Spleen (tissue), 11 donors: Measurements from ENCODE around the gene EYS. TPM values are rescaled to one million over a fixed set of nuclear protein-coding genes. Genes with fewer than 3 reads are reported as not detected.

ENCODE experiments used
- DNase-seq: peaks from one replicate; pipeline ENCODE4 v3.0.0-alpha.2; 2020
- H3K27ac ChIP-seq, 8 donors: fragments of 200-600 bp; sonication (generic) in 7 of 8; 1 replicate in 4 of 8; 2 replicates in 4 of 8; pipeline versions ENCODE4 v1.5.0 to v1.8.0; 2016 to 2021; ENCODE audit warnings: inconsistent platforms in 4 of 8, mild to moderate bottlenecking in 4 of 8, moderate library complexity in 1 of 8
- H3K27me3 ChIP-seq, 7 donors: fragments of 200-600 bp; sonication (generic) in 6 of 7; replicated peaks in 1 of 7; 1 replicate in 4 of 7; 2 replicates in 3 of 7; pipeline versions ENCODE4 v1.5.0 to v1.8.0; 2016 to 2021; ENCODE audit warnings: inconsistent platforms in 3 of 7, mild to moderate bottlenecking in 1 of 7
- H3K36me3 ChIP-seq, 6 donors: fragments of 200-600 bp; sonication (generic) in 5 of 6; 1 replicate in 4 of 6; 2 replicates in 2 of 6; pipeline versions ENCODE4 v1.5.0 to v1.8.0; 2016 to 2021; ENCODE audit warnings: inconsistent platforms in 2 of 6
- H3K4me1 ChIP-seq, 6 donors: fragments of 200-600 bp; sonication (generic) in 5 of 6; 1 replicate in 3 of 6; 2 replicates in 3 of 6; pipeline versions ENCODE4 v1.5.0 to v1.8.0; 2016 to 2021; ENCODE audit warnings: inconsistent platforms in 3 of 6
- H3K4me3 ChIP-seq, 8 donors: fragments of 200-600 bp; sonication (generic) in 7 of 8; 1 replicate in 4 of 8; 2 replicates in 4 of 8; pipeline versions ENCODE4 v1.5.0 to v1.8.0; 2016 to 2021; ENCODE audit warnings: inconsistent platforms in 4 of 8, mild to moderate bottlenecking in 4 of 8, moderate library complexity in 2 of 8
- H3K9me3 ChIP-seq, 8 donors: fragments of 200-600 bp; sonication (generic) in 7 of 8; 1 replicate in 4 of 8; 2 replicates in 4 of 8; pipeline versions ENCODE4 v1.5.0 to v1.8.0; 2016 to 2021; ENCODE audit warnings: inconsistent platforms in 4 of 8
- POLR2A ChIP-seq, 3 donors: fragments of 450-650 bp; IDR thresholded peaks; one replicate each; pipeline ENCODE4 v1.5.1; 2017; ENCODE audit warnings: antibody characterized with exemption in 3 of 3, mild to moderate bottlenecking in 1 of 3
- POLR2AphosphoS5 ChIP-seq, 3 donors: sonication (generic); formaldehyde crosslinking; IDR thresholded peaks; one replicate each; pipeline ENCODE4 v1.5.1; 2017; ENCODE audit warnings: antibody characterized with exemption in 3 of 3
- WGBS, 5 donors: extraction: QIAGEN DNeasy Blood & Tissue Kit in 3 of 5; methylation state at CpG; one replicate each; pipeline versions ENCODE4 v1.1.5 to v1.1.7; 2013 to 2018; 5-methylcytosine and 5-hydroxymethylcytosine counted together
- intact Hi-C: fragments of 100-400 bp; cut with DNase I; formaldehyde crosslinking; loops from one replicate; pipeline ENCODE4 v1.15.0; 2023; ENCODE audit warnings: low total_unique reads
- polyA plus RNA-seq, 3 donors: library from polyadenylated mRNA; stranded (reverse); fragments of 200-250 nt; gene quantifications; one replicate each; pipeline ENCODE4 v1.2.1, GENCODE V29; 2013
- total RNA-seq, 7 donors: library from RNA; depleted of rRNA in 3 of 7; stranded (reverse); fragments of >200 nt in 3 of 7; fragmentation: NEBNext Ultra II Directional in 4 of 7; extraction: Animal tissue kit (Norgen Biotek cat#: 25700) in 4 of 7; gene quantifications; one replicate each; pipeline versions ENCODE4 v1.1.0 to v1.2.1, GENCODE V29; 2016 to 2021
- TF ChIP-seq, protein P1 (sequence below), 11 experiments: fragments of 200-600 bp in 7 of 11; fragments of 450-650 bp in 4 of 11; sonication (generic) in 4 of 11; IDR thresholded peaks in 8 of 11; conservative IDR thresholded peaks in 3 of 11; 1 replicate in 7 of 11; 2 replicates in 4 of 11; pipeline versions ENCODE4 v1.4.0 to v1.8.0; 2016 to 2021; ENCODE audit warnings: antibody characterized with exemption in 11 of 11, inconsistent platforms in 4 of 11, mild to moderate bottlenecking in 1 of 11
- donor health status: healthy with polysubstance abuse.
- donor health status: DM: no; HTN: no; CAD: no; lungs with moderate emphysema.
- donor health status: DM: no; HTN: no; CAD: no.
- donor health status: Bipolar disorder and iron deficiency.
- donor health status: healthy.
- donor health status: DM: no; HTN: no; CAD: no.
- donor health status: DM: yes; HTN: yes; CAD: no.

EYS gene
- total and polyA plus RNA-seq, 10 donors, result under 0.01 to 0.72 (median 0.28) TPM; not detected in 5

DNA sequence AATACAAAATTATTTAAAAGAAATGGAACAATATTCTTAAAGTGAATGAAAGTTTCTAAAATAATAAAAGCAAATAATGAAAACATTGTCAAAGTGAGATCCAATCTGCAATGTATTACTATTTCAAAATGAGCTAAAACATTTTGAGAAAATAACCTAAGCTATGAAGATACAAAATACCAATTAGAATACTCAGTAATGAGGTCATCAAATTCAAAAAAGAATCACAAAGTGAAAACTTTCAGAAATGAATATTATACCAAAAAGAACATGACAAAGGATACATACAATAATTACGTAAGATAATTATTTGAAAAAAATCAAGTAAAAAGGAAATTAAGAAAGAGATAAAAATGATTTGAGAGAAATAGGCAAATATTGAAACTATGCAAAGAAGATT is 634.5 kb downstream of the EYS start:
- Histone ChIP-seq H3K9me3 (peaks cover 0 to 4% (median 0%) of the 10 kb centered on the region in 8 donors), H3K27ac (no peak overlapping the region), H3K27me3 (no peaks in the 10 kb centered on the region), H3K36me3 (no peaks in the 10 kb centered on the region), H3K4me1 (no peaks in the 10 kb centered on the region), H3K4me3 (no peak overlapping the region)
- 89 to 96% (median 92%) methylated on average over 1 of the region's 1 CpG for WGBS, 5 donors
- no peak for DNase-seq
- intact Hi-C loops, result no loop called here
- TF ChIP-seq POLR2AphosphoS5 (IDR thresholded peaks at IDR 0.05) (no peak), POLR2A (IDR thresholded peaks at IDR 0.05) (no peak)
- TF ChIP-seq, protein P1, sequence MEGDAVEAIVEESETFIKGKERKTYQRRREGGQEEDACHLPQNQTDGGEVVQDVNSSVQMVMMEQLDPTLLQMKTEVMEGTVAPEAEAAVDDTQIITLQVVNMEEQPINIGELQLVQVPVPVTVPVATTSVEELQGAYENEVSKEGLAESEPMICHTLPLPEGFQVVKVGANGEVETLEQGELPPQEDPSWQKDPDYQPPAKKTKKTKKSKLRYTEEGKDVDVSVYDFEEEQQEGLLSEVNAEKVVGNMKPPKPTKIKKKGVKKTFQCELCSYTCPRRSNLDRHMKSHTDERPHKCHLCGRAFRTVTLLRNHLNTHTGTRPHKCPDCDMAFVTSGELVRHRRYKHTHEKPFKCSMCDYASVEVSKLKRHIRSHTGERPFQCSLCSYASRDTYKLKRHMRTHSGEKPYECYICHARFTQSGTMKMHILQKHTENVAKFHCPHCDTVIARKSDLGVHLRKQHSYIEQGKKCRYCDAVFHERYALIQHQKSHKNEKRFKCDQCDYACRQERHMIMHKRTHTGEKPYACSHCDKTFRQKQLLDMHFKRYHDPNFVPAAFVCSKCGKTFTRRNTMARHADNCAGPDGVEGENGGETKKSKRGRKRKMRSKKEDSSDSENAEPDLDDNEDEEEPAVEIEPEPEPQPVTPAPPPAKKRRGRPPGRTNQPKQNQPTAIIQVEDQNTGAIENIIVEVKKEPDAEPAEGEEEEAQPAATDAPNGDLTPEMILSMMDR (IDR thresholded peaks at IDR 0.05 in 8 of 11, conservative IDR thresholded peaks at IDR 0.05 in 3 of 11), result no peak

DNA sequence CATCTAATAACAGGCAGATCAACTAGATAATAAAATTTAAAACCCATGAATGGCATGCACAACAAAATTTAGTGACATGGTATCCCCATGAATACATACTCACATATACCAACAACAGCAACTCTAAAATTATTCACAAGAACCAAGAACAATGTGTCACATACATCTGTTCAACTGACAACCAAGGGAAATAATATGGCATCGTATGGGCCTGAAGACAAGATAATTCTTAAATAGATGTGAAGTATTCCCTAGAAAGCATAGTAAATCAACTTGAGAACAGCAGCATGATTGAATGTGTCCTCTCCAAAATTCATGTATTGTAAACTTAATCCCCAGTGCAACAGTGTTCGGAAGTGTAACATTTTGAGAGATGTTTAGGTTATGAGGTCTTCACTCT is 635.5 kb downstream of the EYS start:
- Histone ChIP-seq H3K27ac (no peak overlapping the region), H3K27me3 (no peaks in the 10 kb centered on the region), H3K36me3 (no peaks in the 10 kb centered on the region), H3K4me1 (no peaks in the 10 kb centered on the region), H3K9me3 (peaks cover 0 to 4% (median 0%) of the 10 kb centered on the region in 8 donors), H3K4me3 (no peak overlapping the region)
- DNase-seq, result no peak
- WGBS, 5 donors, result 85 to 90% (median 88%) methylated on average over 2 of the region's 2 CpGs
- TF ChIP-seq POLR2A (IDR thresholded peaks at IDR 0.05) (no peak), POLR2AphosphoS5 (IDR thresholded peaks at IDR 0.05) (no peak)
- TF ChIP-seq, protein P1 (IDR thresholded peaks at IDR 0.05 in 8 of 11, conservative IDR thresholded peaks at IDR 0.05 in 3 of 11), result no peak
- intact Hi-C loops, result no loop called here

DNA sequence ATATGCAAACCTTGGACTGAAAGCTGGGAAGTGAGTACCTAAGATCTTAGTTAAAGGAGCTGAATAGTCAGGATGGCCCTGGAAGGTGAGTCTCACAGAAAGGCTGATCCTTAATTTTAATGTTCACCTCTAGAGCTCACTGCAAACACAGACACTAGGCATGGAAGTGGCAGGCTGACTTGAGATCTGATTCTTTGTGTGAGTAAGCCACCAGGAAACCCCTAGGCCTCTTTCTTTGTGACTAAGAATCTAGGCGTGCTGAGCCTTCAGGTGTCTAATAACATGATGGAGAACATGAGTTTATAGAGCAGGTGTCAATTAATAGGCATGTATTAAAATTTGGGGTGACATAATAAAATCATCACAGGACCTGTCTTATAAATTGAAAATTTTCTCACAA is 642.2 kb downstream of the EYS start:
- Histone ChIP-seq H3K4me1 (no peaks in the 10 kb centered on the region), H3K27me3 (no peaks in the 10 kb centered on the region), H3K4me3 (no peak overlapping the region), H3K27ac (no peak overlapping the region), H3K36me3 (no peaks in the 10 kb centered on the region), H3K9me3 (peaks cover 0 to 4% (median 0%) of the 10 kb centered on the region in 8 donors)
- no peak for DNase-seq
- 85 to 96% (median 88%) methylated on average over 1 of the region's 1 CpG for WGBS, 5 donors
- intact Hi-C loops, result no loop called here
- TF ChIP-seq POLR2A (IDR thresholded peaks at IDR 0.05) (no peak), POLR2AphosphoS5 (IDR thresholded peaks at IDR 0.05) (no peak)
- TF ChIP-seq, protein P1 (IDR thresholded peaks at IDR 0.05 in 8 of 11, conservative IDR thresholded peaks at IDR 0.05 in 3 of 11), result no peak

DNA sequence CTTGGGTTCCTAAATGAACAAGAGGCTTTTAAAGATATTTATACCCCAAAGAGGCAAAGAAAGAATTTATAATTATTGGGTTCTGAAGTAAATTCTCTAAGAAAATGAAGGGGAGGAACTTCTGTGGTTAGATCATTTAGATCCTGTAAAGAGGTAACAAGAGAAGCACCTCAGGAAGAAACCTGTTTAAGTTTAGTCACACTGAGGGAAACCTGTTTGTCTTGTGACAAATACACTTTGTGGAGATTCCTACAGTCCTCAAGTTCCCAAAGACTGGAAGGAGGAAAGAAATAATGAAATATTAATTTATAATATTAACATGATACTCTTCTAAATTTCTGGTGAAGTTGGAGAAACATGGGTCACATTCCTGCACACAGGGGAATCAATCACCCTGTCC is 647.5 kb downstream of the EYS start:
- intact Hi-C loops, result no loop called here
- no peak for DNase-seq
- Histone ChIP-seq H3K4me3 (no peak overlapping the region), H3K36me3 (no peaks in the 10 kb centered on the region), H3K27ac (no peak overlapping the region), H3K27me3 (no peaks in the 10 kb centered on the region), H3K9me3 (peaks cover 0 to 7% (median 0%) of the 10 kb centered on the region in 8 donors), H3K4me1 (no peaks in the 10 kb centered on the region)
- TF ChIP-seq POLR2A (IDR thresholded peaks at IDR 0.05), result no peak
- TF ChIP-seq, protein P1 (IDR thresholded peaks at IDR 0.05 in 8 of 11, conservative IDR thresholded peaks at IDR 0.05 in 3 of 11), result no peak
- TF ChIP-seq POLR2AphosphoS5 (IDR thresholded peaks at IDR 0.05), result no peak
